NCI-H146 (cell line): ENCODE data around the gene NUDCD2.
"Not testable (repeated sequence)": the region's sequence is repeated elsewhere in the genome, so short reads cannot be mapped to it uniquely, and the experiment has no call there.

Experiments used
- DNase-seq: peaks from one replicate; lab custom pipeline; 2025; lab: John Stamatoyannopoulos, UW

Gene NUDCD2

DNA sequence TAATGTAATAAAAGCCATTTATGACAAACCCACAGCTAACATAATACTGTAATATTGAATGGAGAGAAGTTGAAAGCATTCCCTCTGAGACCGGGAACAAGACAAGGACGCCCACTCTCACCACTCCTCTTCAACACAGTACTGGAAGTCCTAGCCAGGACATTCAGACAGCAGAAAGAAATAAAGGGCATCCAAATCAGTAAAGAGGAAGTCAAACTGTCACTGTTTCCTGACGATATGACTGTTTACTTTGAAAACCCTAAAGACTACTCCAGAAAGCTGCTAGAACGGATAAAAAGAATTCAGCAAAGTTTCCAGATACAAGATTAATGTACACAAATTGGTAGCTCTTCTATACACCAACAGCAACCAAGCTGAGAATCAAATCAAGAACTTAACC lies 33.8 kb downstream of the NUDCD2 start:
- not testable (repeated sequence) for DNase-seq

GRCh38 chr5:163424836-163425235 lies 35.1 kb downstream of the NUDCD2 start:
- no peak for DNase-seq

DNA sequence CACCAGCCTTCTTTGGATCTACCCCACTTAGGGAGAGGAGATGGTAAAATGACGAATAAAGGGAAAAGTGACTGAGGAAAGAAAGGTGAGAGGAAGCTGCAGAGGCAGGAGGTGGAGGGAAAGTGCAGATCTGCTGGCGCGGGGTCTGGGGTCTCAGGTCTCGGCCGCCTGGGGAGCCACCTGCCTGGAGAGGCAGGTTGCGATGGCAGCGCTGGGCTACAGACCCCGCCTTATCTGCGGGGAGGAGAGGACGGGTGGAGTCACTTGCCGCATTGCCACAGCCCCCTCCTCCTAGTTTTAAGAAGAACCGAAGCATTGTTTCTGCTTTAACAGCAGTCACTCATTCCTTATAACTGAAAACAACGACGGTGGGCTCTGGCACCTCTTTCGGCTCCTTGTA lies 44.2 kb downstream of the NUDCD2 start:
- peak; percentile 38 for DNase-seq

- DNase-seq, result no peak
Measured at GRCh38 chr5:163410505-163410904, 49.4 kb downstream of the NUDCD2 start.

DNA sequence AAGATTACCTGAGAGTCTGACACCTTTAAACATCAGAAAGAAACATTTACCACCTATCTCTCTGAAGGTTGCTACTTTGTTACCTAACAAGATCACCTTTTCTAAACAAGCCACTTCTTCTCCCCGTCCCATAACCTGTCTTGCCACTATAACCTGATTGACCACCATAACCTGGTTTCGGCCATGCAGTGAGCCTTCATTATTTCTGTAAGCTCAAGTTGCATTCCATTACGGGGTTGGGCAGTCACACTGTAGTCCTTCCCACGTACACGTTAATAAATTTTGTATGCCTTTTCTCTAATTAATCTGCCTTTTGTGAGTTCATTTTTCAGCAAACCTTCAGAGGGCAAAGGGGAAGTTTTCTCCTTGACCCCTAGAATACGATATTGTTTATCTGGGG lies 50.5 kb downstream of the NUDCD2 start:
- DNase-seq, result no peak

- DNase-seq, result peak; percentile 8
Measured at GRCh38 chr5:163408311-163408923, 51.5 kb downstream of the NUDCD2 start.

DNA sequence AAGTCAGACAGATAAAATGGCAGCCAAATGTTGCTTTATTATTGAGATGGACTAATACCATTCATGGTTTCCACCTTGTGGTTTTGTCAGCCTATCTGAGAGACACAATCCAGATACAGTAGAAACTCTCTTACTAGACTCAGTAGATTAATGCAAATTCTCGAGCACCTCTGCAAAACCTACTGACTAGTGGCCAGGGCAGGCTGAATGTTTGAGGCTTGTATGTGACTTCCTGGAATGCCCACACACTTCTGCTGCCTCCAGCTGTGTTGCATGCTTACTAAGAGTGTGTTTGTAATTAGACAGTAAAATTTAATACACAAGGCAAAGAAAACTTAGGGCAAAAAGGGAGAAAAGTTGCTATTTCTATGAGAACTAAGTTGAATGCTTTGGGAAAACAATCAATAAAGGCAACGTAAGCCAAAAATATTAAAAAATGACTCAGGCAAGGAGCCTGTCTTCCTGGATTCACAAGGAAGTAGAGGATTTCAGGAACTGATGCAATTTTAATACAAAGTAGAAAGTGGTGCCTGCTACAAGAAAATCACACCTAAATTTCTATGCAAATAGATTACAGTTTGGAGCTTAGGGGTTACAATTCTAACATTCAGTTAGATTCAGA lies 52.8 kb downstream of the NUDCD2 start:
- DNase-seq, result no peak

DNA sequence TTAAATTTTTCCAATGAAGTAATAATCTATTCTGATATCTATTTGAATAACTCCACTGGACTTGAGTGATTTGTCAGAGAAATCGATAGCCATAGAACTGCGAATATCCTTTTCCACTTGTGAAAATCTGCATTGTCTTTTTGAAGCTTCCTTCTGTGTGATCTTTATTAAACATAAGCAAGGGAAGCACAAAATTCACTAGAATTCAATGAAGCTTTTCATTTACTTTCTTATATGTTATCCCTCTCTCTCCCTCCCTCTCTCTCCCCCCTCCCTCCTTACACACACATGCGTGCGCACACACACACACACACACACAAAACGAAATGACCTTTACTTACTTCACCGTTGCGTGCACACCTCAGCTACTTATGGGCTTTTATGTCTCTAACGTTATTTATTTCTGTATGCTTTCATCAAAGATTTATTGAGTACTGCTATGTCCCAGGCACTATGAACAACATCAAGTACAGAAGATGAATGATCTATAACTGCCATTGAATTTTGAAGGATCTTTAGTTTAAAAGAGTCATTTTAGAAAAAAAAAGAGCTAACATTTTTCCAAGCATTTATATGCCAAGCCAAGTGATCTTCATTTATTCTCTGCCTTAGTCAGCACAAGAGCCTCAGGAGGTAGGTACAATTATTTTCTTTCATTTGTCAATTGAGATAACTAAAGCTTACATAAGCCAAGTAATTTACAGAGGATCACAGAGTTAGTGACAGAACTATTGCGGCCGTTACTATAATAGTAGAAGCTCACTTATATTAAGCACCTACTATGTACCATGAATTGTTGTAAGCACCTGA lies 55.3 kb downstream of the NUDCD2 start:
- no peak for DNase-seq

DNA sequence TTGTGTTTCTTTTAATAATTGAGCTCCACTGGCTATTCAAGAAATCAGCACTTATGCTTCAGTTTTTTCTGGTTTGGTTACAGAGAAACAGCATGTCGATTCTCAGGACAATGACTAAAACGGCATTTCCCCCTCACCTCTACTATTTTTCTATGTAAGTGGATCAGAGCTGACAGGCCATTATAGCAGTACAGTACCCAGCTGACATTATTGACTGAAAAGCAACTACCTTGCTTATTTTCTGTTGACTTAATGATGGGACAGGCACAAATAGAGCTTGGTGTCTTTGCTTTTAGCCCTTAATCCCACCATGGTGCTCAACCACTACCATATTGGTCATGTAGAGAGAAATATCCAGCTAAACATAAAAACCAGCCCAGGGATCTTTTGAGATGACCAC lies 57.9 kb downstream of the NUDCD2 start:
- no peak for DNase-seq

GRCh38 chr5:163401271-163401670 lies 58.6 kb downstream of the NUDCD2 start:
- DNase-seq, result no peak

DNA sequence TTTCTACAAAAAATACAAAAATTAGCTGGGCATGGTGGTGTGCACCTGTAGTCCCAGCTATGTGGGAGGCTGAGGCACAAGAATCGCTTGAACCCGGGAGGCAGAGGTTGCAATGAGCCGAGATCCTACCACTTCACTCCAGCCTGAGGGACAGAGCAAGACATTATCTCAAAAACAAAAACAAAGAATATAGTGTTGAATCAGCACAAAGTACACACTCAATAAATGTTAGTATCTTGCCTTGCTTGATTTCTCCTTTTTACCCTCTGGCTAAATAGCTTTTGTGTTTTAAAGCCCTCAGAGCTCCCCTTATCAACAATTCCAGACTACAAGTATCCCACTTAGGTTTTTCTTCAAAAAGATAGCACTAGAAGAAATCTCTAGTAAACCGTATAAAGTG lies 60.0 kb downstream of the NUDCD2 start:
- DNase-seq, result no peak

- DNase-seq, result no peak
Measured at GRCh38 chr5:163397354-163397753, 62.5 kb downstream of the NUDCD2 start.

DNA sequence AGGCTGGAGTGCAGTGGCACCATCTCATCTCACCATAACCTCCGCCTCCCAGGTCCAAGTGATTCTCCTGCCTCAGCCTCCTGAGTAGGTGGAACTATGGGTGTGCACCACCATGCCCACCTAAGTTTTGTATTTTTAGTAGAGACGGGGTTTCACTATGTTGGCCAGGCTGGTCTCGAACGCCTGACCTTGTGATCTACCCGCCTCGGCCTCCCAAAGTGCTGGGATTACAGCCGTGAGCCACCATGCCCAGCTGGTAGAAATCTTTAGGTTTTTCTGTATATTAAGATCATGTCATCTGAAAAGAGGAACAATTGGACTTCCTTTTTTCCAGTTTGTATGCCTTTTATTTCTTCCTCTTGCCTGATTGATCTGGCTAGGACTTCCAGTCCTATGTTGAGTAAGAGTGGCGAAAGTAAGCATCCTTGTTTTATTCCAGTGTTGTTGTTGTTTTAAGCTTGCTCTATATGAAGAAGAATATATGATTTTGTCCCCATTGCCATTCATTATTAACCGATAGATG lies 63.0 kb downstream of the NUDCD2 start:
- not testable (repeated sequence) for DNase-seq
